ENCODE results near the gene PROC.

PROC gene

DNA sequence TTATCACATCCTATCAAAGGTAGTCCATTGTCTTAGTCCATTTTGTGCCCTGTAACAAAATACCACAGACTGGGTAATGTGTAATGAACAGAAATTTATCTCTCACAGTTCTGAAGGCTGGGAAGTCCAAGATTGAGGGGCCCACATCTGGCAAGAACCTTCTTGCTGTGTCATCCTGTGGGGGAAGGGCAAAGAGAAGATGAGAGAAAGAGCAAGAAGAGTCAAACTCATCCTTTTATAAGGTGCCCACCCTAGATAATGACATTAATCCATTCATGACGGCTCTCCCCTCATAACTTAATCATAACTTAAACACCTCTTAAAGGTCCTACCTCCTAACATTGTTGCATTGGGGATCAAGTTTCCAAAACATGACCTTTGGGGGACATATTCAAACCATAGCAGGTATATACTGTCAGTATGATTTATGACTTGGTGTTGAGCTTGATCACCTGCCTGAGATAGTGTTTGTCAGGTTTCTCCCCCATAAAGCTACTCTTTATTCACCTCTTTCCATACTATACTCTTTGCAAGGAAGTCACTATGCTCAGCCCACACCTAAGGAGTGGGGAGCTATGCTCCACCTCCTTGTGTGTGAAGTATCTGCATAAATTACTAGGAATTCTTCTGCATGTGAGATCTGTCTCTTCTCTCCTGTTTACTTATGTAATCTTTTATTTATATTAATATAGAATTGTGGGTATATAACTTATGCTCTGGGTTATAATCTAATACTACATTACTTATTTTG lies 25.2 kb upstream of the PROC start:
- DNase-seq (ENCODE audit: insufficient read length, low spot score) (no peak), FAIRE-seq (no peak)
- no peak for TF ChIP-seq POU2F2 (IDR thresholded peaks at IDR 0.05; ENCODE audit: low read depth, low read length)
- no peak for TF ChIP-seq SPI1 (IDR thresholded peaks at IDR 0.05; ENCODE audit: low read depth, low read length)
- no peak for TF ChIP-seq POLR2A (IDR thresholded peaks at IDR 0.05; ENCODE audit: low read depth, low read length)
- no peak for TF ChIP-seq TAF1 (IDR thresholded peaks at IDR 0.05; ENCODE audit: low read depth, low read length)
- no peak for TF ChIP-seq PAX5 (IDR thresholded peaks at IDR 0.05; ENCODE audit: insufficient read depth, low read length, severe bottlenecking)
- TF ChIP-seq POLR2AphosphoS5 (IDR thresholded peaks at IDR 0.05; ENCODE audit: low read depth, low read length): no peak

DNA sequence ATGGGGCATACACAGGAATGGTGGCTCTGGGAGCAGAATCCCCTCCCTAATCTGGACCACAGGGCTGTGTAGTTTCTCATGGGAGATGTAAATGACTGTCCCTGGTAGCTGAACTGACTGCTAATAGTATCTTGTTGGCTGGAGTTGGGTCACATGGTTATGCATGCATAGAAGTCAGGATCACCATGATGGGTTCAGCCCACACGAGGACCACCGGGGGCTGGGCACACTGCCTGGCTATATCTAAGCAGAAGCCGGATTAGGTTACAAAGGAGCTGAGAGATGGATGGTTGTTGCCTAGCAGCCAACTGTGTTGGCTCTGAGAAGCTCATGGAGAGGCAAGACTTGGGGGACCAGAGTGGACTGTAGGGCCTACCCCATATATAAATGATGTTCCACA lies 23.7 kb upstream of the PROC start:
- FAIRE-seq: no peak

DNA sequence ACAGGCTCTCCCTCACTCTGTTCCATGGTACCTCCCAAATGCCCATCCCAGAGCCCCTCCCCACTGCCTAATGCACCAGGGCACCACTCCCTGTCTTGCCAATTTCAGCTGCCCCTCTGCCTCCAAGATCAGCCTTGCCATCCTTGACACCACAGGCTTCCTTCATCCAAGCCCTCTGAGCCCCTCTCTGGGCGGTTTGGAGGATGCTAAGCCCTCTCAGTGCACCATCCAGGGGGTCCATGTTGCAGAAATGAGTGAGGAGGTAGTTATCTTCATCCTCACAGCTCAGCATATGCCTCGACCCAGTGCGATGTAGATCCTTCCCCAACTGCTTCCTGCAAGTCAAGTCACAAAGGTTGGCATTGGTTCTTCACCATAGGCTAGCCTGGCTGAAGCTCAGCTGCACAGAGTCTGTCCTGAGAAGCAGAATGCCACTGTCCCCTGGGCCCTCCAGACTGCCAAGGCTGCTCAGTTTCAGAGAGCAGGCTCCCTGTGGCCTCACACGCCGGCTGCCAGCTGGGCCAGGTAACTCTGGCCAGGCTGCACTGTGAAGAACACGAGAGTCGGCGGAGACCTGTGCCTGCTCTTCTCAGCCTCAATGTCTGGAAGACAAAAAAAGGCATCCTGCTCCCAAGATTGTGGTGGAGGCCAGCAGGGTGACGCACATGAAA lies 20.5 kb upstream of the PROC start:
- FAIRE-seq (no peak), DNase-seq (ENCODE audit: insufficient read length, low spot score) (no peak)
- no peak for TF ChIP-seq POLR2AphosphoS5 (IDR thresholded peaks at IDR 0.05; ENCODE audit: low read depth, low read length)
- TF ChIP-seq POU2F2 (IDR thresholded peaks at IDR 0.05; ENCODE audit: low read depth, low read length): no peak
- no peak for TF ChIP-seq TAF1 (IDR thresholded peaks at IDR 0.05; ENCODE audit: low read depth, low read length)
- no peak for TF ChIP-seq PAX5 (IDR thresholded peaks at IDR 0.05; ENCODE audit: insufficient read depth, low read length, severe bottlenecking)
- no peak for TF ChIP-seq SPI1 (IDR thresholded peaks at IDR 0.05; ENCODE audit: low read depth, low read length)
- no peak for TF ChIP-seq POLR2A (IDR thresholded peaks at IDR 0.05; ENCODE audit: low read depth, low read length)

More for the DNA sequence above, 23.7 kb upstream of the PROC start:
- no peak for DNase-seq (ENCODE audit: insufficient read length, low spot score)
- no peak for TF ChIP-seq SPI1 (IDR thresholded peaks at IDR 0.05; ENCODE audit: low read depth, low read length)
- no peak for TF ChIP-seq TAF1 (IDR thresholded peaks at IDR 0.05; ENCODE audit: low read depth, low read length)
- no peak for TF ChIP-seq POLR2AphosphoS5 (IDR thresholded peaks at IDR 0.05; ENCODE audit: low read depth, low read length)

GRCh38 chr2:127398239-127398590 lies 20.0 kb upstream of the PROC start:
- DNase-seq (ENCODE audit: insufficient read length, low spot score) (peak; percentile 69), FAIRE-seq (peak; percentile 57)
- no peak for TF ChIP-seq TAF1 (IDR thresholded peaks at IDR 0.05; ENCODE audit: low read depth, low read length)
- no peak for TF ChIP-seq POLR2AphosphoS5 (IDR thresholded peaks at IDR 0.05; ENCODE audit: low read depth, low read length)
- TF ChIP-seq PAX5 (IDR thresholded peaks at IDR 0.05; ENCODE audit: insufficient read depth, low read length, severe bottlenecking): no peak
- no peak for TF ChIP-seq SPI1 (IDR thresholded peaks at IDR 0.05; ENCODE audit: low read depth, low read length)
- TF ChIP-seq POU2F2 (IDR thresholded peaks at IDR 0.05; ENCODE audit: low read depth, low read length): no peak
- no peak for TF ChIP-seq POLR2A (IDR thresholded peaks at IDR 0.05; ENCODE audit: low read depth, low read length)

DNA sequence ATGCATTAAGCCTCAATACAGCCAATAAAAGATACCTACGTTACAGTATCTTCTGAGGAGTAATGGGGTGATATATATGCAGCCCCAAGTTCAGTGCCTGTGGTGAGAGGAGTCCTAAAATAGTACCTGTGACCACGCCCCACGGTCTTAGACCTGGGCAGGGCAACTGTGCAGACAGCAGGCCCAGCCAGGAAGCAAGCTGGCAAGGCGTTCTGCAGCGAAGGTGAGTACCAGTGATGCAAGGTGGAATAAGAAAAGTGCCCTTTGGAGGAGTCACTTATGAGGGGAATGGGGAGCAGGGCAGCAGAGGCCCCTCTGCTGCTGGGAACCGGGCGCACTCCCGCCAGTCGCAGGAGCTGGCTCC lies 17.7 kb upstream of the PROC start:
- TF ChIP-seq SPI1 (IDR thresholded peaks at IDR 0.05; ENCODE audit: low read depth, low read length): no peak
- no peak for TF ChIP-seq POLR2AphosphoS5 (IDR thresholded peaks at IDR 0.05; ENCODE audit: low read depth, low read length)
- TF ChIP-seq POU2F2 (IDR thresholded peaks at IDR 0.05; ENCODE audit: low read depth, low read length): no peak
- no peak for TF ChIP-seq POLR2A (IDR thresholded peaks at IDR 0.05; ENCODE audit: low read depth, low read length)
- TF ChIP-seq PAX5 (IDR thresholded peaks at IDR 0.05; ENCODE audit: insufficient read depth, low read length, severe bottlenecking): no peak
- DNase-seq (ENCODE audit: insufficient read length, low spot score): no peak
- no peak for FAIRE-seq

DNA sequence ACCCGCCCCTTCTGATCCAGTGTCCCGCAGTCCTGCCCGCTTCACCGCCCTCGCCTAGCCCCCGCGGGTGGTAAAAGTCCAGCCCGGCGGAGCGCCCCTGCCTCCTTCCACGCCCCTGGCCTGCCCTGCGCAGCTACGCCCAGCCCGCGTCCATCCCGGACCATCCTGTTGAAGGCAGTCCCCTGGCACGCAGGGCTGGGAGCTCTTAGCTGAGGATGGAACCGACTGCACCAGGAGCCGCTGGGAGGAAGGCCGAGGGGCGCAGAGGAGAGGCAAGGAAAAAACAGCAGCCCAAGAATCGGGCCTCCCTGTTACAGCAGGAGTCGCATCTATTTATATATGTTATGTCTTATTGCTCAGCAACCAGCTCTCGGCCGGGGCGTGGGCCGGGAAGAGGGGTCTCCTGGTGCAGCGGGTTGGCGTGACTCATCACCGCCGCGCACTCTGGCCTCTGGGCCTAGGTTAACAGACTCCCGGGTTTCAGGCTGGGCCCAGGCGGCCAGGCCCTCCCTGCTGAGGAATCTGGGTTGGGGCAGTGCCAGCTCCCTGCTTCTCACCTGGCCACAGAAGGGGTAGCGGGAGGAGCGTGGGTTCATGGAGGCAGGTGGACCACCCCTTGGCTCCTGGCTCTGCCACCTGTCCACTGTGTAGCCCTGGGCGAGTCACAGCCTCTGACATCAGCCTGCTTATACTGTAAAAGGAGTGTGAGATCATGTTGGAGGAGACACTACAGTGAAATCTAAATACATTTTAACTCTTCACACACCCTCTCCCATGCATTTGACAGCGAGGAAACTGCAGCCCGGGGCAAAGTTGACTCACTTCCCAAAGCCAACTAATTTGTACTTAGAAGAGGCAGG lies 17.1 kb upstream of the PROC start:
- no peak for DNase-seq (ENCODE audit: insufficient read length, low spot score)
- no peak for FAIRE-seq
- TF ChIP-seq TAF1 (IDR thresholded peaks at IDR 0.05; ENCODE audit: low read depth, low read length): no peak
- no peak for TF ChIP-seq POLR2AphosphoS5 (IDR thresholded peaks at IDR 0.05; ENCODE audit: low read depth, low read length)
- no peak for TF ChIP-seq SPI1 (IDR thresholded peaks at IDR 0.05; ENCODE audit: low read depth, low read length)
- no peak for TF ChIP-seq POU2F2 (IDR thresholded peaks at IDR 0.05; ENCODE audit: low read depth, low read length)
- TF ChIP-seq POLR2A (IDR thresholded peaks at IDR 0.05; ENCODE audit: low read depth, low read length): no peak
- TF ChIP-seq PAX5 (IDR thresholded peaks at IDR 0.05; ENCODE audit: insufficient read depth, low read length, severe bottlenecking): no peak

DNA sequence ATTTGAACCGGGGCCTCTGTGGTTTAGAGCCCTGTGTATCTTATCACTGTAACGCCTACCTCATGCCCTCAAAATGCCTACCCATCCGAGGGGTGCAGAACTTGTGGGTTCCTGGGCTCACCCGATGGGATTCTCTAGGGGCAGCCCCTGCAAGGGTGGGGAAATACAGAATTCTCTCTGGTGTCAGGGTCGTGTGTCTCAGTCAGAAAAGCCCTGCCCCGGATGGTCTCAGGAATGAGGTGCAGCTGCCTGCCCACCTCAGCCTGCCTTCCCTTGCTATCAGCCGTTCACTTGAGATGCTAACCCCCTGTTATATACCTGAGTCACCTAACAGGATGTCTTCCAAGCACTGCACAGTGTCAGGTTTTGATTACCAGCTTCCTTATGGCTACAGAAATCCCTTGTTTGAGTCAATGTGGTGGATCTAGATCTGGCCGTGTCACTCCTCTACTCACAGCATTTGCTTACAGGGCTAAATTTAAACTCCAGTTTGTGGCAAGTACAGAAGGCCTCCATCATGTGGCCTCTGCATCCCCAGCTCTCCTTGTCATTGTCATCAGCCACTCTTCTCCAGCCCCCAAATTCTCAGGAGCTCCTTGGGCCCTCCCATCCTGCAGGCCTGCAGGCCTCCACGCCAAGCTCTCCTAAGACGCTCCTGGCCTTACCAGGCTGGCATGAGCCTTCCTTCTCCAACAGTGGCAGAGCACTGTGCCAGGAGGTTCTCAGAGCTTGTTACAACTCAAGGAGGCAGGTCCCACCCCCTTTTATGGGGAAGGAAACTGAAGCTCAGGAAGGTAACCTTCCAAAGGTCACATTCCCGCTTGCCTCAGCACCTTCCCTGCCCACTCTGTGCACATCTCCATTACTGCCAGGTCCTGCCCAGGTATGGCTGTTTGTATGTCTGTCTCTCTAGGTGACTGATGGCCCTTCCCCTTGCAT lies 16.2 kb upstream of the PROC start:
- TF ChIP-seq POLR2AphosphoS5 (IDR thresholded peaks at IDR 0.05; ENCODE audit: low read depth, low read length): no peak
- TF ChIP-seq POU2F2 (IDR thresholded peaks at IDR 0.05; ENCODE audit: low read depth, low read length): no peak
- no peak for TF ChIP-seq TAF1 (IDR thresholded peaks at IDR 0.05; ENCODE audit: low read depth, low read length)
- TF ChIP-seq PAX5 (IDR thresholded peaks at IDR 0.05; ENCODE audit: insufficient read depth, low read length, severe bottlenecking): no peak
- no peak for TF ChIP-seq POLR2A (IDR thresholded peaks at IDR 0.05; ENCODE audit: low read depth, low read length)
- no peak for TF ChIP-seq SPI1 (IDR thresholded peaks at IDR 0.05; ENCODE audit: low read depth, low read length)
- no peak for DNase-seq (ENCODE audit: insufficient read length, low spot score)
- FAIRE-seq: peak; percentile 62

GRCh38 chr2:127403460-127403859 lies 14.8 kb upstream of the PROC start:
- FAIRE-seq: no peak
- TF ChIP-seq SPI1 (IDR thresholded peaks at IDR 0.05; ENCODE audit: low read depth, low read length) (no peak), POLR2A (IDR thresholded peaks at IDR 0.05; ENCODE audit: low read depth, low read length) (no peak), POU2F2 (IDR thresholded peaks at IDR 0.05; ENCODE audit: low read depth, low read length) (no peak), POLR2AphosphoS5 (IDR thresholded peaks at IDR 0.05; ENCODE audit: low read depth, low read length) (no peak), TAF1 (IDR thresholded peaks at IDR 0.05; ENCODE audit: low read depth, low read length) (no peak), PAX5 (IDR thresholded peaks at IDR 0.05; ENCODE audit: insufficient read depth, low read length, severe bottlenecking) (no peak)
- DNase-seq (ENCODE audit: insufficient read length, low spot score): no peak
